ENCODE data around the gene IGF1R.

DNA sequence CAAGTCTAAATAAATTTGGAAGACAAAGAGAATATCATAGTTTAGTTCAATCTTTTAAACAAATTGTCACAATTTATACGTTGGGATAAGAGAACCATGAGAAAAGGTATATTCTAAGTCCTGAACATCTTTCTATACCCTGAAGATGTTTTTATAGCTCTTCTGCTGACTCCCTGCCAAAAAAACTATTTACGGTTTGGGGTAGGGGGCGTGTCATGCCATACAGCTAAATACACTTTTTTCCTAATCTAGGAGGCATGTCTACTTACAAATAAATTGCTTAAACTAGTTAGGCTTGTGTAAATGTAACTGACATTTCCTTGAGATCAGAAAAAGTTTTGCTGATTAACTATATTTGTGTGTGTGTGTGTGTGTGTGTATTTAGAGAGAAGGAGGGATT lies 195.9 kb downstream of the IGF1R start:
- TF ChIP-seq EZH2 (IDR thresholded peaks at IDR 0.05; ENCODE audit: borderline replicate concordance, low read length) (no peak), CTCF (conservative IDR thresholded peaks at IDR 0.05 in 1 of 2, IDR thresholded peaks at IDR 0.05 in 1 of 2; ENCODE audit: extremely low read depth in 1 of 2, insufficient read depth in 1 of 2, low read depth in 1 of 2, low read length in 2 of 2) (no peak)

Measured in mammary epithelial cell (primary cell).